Right forelimb (tissue), 1 donor: ENCODE measurements around the gene TICAM1.
"Not testable (repeated sequence)": the region's sequence is repeated elsewhere in the genome, so short reads cannot be mapped to it uniquely, and the experiment has no call there.

Experiments
- DNase-seq: peaks from one replicate; pipeline ENCODE4 v3.0.0-alpha.2; 2018

Gene TICAM1

GRCh38 chr19:4831304-4831978 is at the start of gene TICAM1:
Gene TICAM1 (minus strand): TSS chr19:4831712. CDS start chr19:4818377, 13,335 bp downstream.
- DNase-seq, result peak; percentile 77

GRCh38 chr19:4879041-4879440 is 47.5 kb upstream of the TICAM1 start:
- DNase-seq, result no peak

GRCh38 chr19:4878491-4878968 is 47.0 kb upstream of the TICAM1 start:
- DNase-seq, result peak; percentile 58

- peak; percentile 70 for DNase-seq
Measured at GRCh38 chr19:4877753-4878490, 46.4 kb upstream of the TICAM1 start.

- DNase-seq, result no peak
Measured at GRCh38 chr19:4873930-4874329, 42.4 kb upstream of the TICAM1 start.

- DNase-seq, result no peak
Measured at GRCh38 chr19:4871711-4872110, 40.2 kb upstream of the TICAM1 start.

- no peak for DNase-seq
Measured at GRCh38 chr19:4870025-4870700, 38.7 kb upstream of the TICAM1 start.

- no peak for DNase-seq
Measured at GRCh38 chr19:4868286-4868834, 36.8 kb upstream of the TICAM1 start.

GRCh38 chr19:4867534-4868285 is 36.2 kb upstream of the TICAM1 start, which contains the start of gene PLIN3:
Gene PLIN3 (minus strand): TSS chr19:4867667. CDS start chr19:4861394, 6,273 bp downstream.
- DNase-seq, result peak; percentile 99

GRCh38 chr19:4866595-4867424 is 35.3 kb upstream of the TICAM1 start:
- peak; percentile 75 for DNase-seq

- DNase-seq, result no peak
Measured at GRCh38 chr19:4861147-4861546, 29.6 kb upstream of the TICAM1 start.

- no peak for DNase-seq
Measured at GRCh38 chr19:4859697-4860096, 28.2 kb upstream of the TICAM1 start.

- DNase-seq, result not testable (repeated sequence)
Measured at GRCh38 chr19:4856468-4856867, 25.0 kb upstream of the TICAM1 start.

- DNase-seq, result not testable (repeated sequence)
Measured at GRCh38 chr19:4853506-4853905, 22.0 kb upstream of the TICAM1 start.

- DNase-seq, result no peak
Measured at GRCh38 chr19:4852484-4852883, 21.0 kb upstream of the TICAM1 start.

- peak; percentile 73 for DNase-seq
Measured at GRCh38 chr19:4851551-4852290, 20.2 kb upstream of the TICAM1 start.

GRCh38 chr19:4849019-4849418 is 17.5 kb upstream of the TICAM1 start:
- DNase-seq, result no peak

GRCh38 chr19:4847190-4847973 is 15.9 kb upstream of the TICAM1 start:
- no peak for DNase-seq

GRCh38 chr19:4845975-4846374 is 14.5 kb upstream of the TICAM1 start:
- DNase-seq, result not testable (repeated sequence)
